Medulla oblongata (tissue), 1 donor: ENCODE results near the gene CEACAM6.
A peak's percentile ranks its signal among the peaks of the same experiment; 100 is the strongest.
"Not testable (repeated sequence)": the region's sequence is repeated elsewhere in the genome, so short reads cannot be mapped to it uniquely, and the experiment has no call there.

ENCODE experiments used
- DNase-seq: peaks from one replicate; pipeline ENCODE4 v3.0.0-alpha.2; 2015; ENCODE audit errors: extremely low spot score

Gene CEACAM6

GRCh38 chr19:41746593-41747227 is 8.6 kb upstream of the CEACAM6 start:
- peak; percentile 50 for DNase-seq

GRCh38 chr19:41748012-41748411 is 7.3 kb upstream of the CEACAM6 start:
- DNase-seq: no peak

GRCh38 chr19:41750248-41751134 is 4.8 kb upstream of the CEACAM6 start:
- not testable (repeated sequence) for DNase-seq

GRCh38 chr19:41753159-41753558 is 2.2 kb upstream of the CEACAM6 start:
- DNase-seq: peak; percentile 3

- DNase-seq: peak; percentile 30
Observed at GRCh38 chr19:41753936-41754529, 1.3 kb upstream of the CEACAM6 start.

GRCh38 chr19:41758846-41759245 is 3.5 kb downstream of the CEACAM6 start:
- no peak for DNase-seq

GRCh38 chr19:41767115-41767514 is 11.8 kb downstream of the CEACAM6 start:
- no peak for DNase-seq

GRCh38 chr19:41768105-41768504 is 12.8 kb downstream of the CEACAM6 start:
- not testable (repeated sequence) for DNase-seq

GRCh38 chr19:41769608-41770007 is 14.3 kb downstream of the CEACAM6 start:
- no peak for DNase-seq

GRCh38 chr19:41771410-41771809 is 16.1 kb downstream of the CEACAM6 start:
- DNase-seq: no peak

- DNase-seq: no peak
Observed at GRCh38 chr19:41774515-41774980, 19.2 kb downstream of the CEACAM6 start.

- DNase-seq: no peak
Observed at GRCh38 chr19:41776700-41777099, 21.4 kb downstream of the CEACAM6 start.

GRCh38 chr19:41783612-41784011 is 28.3 kb downstream of the CEACAM6 start:
- DNase-seq: no peak

GRCh38 chr19:41784312-41784711 is 29.0 kb downstream of the CEACAM6 start:
- DNase-seq: no peak

GRCh38 chr19:41784743-41785142 is 29.4 kb downstream of the CEACAM6 start:
- no peak for DNase-seq

GRCh38 chr19:41785653-41786052 is 30.3 kb downstream of the CEACAM6 start:
- peak; percentile 50 for DNase-seq

GRCh38 chr19:41787055-41787454 is 31.7 kb downstream of the CEACAM6 start:
- no peak for DNase-seq

- not testable (repeated sequence) for DNase-seq
Observed at GRCh38 chr19:41788518-41788917, 33.2 kb downstream of the CEACAM6 start.

- not testable (repeated sequence) for DNase-seq
Observed at GRCh38 chr19:41789053-41789452, 33.7 kb downstream of the CEACAM6 start.

- DNase-seq: peak; percentile 22
Observed at GRCh38 chr19:41792513-41793413, 37.4 kb downstream of the CEACAM6 start.

GRCh38 chr19:41793414-41793727 is 38.0 kb downstream of the CEACAM6 start:
- no peak for DNase-seq

- DNase-seq: peak; percentile 35
Observed at GRCh38 chr19:41795031-41795461, 39.7 kb downstream of the CEACAM6 start.
